Peyer's patch (tissue), 4 donors: Measurements from ENCODE around the gene ACSL1.

Source experiments
- POLR2A ChIP-seq, 2 donors: fragments of 450-650 bp; IDR thresholded peaks; one replicate each; pipeline ENCODE4 v1.5.1; 2017; ENCODE audit warnings: antibody characterized with exemption in 2 of 2, mild to moderate bottlenecking in 2 of 2, moderate library complexity in 2 of 2
- TF ChIP-seq, protein P1 (sequence below), 6 experiments: fragments of 450-650 bp in 4 of 6; fragments of 200-600 bp in 2 of 6; sonication (generic) in 1 of 6; IDR thresholded peaks; one replicate each; pipeline ENCODE4 v1.5.1; 2017 to 2019; ENCODE audit warnings: antibody characterized with exemption in 6 of 6, mild to moderate bottlenecking in 3 of 6, moderate library complexity in 1 of 6

DNA sequence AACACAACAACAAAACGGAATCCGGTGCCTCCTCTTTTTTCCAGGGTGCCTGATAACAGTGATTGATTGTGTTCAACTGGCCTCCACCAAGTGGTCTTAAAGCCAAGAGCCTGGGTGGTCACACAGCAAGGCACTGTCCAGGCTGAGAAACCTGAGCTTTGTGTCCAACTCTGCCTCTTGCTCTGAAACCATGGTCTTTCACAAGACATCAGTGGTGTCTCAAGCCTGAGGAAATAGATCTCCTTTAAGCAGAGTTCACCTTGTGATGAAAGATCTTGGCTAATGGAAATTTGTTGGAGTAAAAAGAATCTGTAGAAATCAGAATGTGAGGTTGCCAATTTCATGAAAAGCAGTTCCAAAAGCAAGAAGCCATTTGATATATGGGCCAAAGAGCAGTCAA is 47.3 kb upstream of the ACSL1 start:
- TF ChIP-seq, protein P1, sequence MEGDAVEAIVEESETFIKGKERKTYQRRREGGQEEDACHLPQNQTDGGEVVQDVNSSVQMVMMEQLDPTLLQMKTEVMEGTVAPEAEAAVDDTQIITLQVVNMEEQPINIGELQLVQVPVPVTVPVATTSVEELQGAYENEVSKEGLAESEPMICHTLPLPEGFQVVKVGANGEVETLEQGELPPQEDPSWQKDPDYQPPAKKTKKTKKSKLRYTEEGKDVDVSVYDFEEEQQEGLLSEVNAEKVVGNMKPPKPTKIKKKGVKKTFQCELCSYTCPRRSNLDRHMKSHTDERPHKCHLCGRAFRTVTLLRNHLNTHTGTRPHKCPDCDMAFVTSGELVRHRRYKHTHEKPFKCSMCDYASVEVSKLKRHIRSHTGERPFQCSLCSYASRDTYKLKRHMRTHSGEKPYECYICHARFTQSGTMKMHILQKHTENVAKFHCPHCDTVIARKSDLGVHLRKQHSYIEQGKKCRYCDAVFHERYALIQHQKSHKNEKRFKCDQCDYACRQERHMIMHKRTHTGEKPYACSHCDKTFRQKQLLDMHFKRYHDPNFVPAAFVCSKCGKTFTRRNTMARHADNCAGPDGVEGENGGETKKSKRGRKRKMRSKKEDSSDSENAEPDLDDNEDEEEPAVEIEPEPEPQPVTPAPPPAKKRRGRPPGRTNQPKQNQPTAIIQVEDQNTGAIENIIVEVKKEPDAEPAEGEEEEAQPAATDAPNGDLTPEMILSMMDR (IDR thresholded peaks at IDR 0.05): no peak
- TF ChIP-seq POLR2A (IDR thresholded peaks at IDR 0.05): no peak
